H1 (cell line): ENCODE measurements around the gene TSPAN17.

Experiments used
- CEBPB ChIP-seq: IDR thresholded peaks from 2 replicates; pipeline ENCODE4 v1.6.1; 2012; ENCODE audit warnings: low read depth, low read length
- GTF2F1 ChIP-seq: IDR thresholded peaks from 2 replicates; pipeline ENCODE4 v1.6.1; 2012; ENCODE audit warnings: low read depth, low read length, improper control_type of control experiment, borderline replicate concordance
- POLR2A ChIP-seq, 2 experiments: IDR thresholded peaks; 1 replicate in 1 of 2; 2 replicates in 1 of 2; pipeline ENCODE4 v1.6.1; 2011; ENCODE audit warnings: low read depth in 2 of 2, low read length in 2 of 2, mild to moderate bottlenecking in 2 of 2; ENCODE audit errors: control extremely low read depth in 1 of 2
- TF ChIP-seq, protein P1 (sequence below), 3 experiments: IDR thresholded peaks; 1 replicate in 2 of 3; 2 replicates in 1 of 3; pipeline versions ENCODE4 v1.5.1 to v1.6.1; 2011; ENCODE audit warnings: low read length in 3 of 3, mild to moderate bottlenecking in 3 of 3, inconsistent platforms in 2 of 3, low read depth in 1 of 3, moderate library complexity in 1 of 3; ENCODE audit not compliant: insufficient read depth in 1 of 3; ENCODE audit errors: control extremely low read depth in 1 of 3

DNA sequence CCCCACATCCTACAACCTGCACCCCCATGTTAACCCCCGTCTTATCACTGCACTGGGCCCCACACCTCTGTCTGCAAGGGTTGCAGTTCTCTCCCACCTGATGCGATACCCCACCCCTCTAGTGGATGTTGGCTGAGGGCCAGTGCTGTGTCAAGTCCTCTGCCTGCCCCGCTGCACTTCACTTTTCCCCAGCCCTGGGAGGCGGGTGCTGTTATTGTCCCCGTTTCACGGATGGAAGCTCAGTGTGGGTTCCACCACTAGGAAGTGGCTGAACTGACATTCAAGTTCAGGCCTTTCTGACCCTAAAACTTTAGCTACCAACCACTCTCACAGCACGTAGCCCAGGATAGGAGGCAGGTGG is 20.4 kb upstream of the TSPAN17 start:
- TF ChIP-seq GTF2F1, result no peak
- TF ChIP-seq POLR2A (IDR thresholded peaks at IDR 0.05; ENCODE audit: control extremely low read depth in 1 of 2, low read depth in 2 of 2, low read length in 2 of 2), result no peak
- TF ChIP-seq CEBPB, result no peak
- TF ChIP-seq, protein P1, sequence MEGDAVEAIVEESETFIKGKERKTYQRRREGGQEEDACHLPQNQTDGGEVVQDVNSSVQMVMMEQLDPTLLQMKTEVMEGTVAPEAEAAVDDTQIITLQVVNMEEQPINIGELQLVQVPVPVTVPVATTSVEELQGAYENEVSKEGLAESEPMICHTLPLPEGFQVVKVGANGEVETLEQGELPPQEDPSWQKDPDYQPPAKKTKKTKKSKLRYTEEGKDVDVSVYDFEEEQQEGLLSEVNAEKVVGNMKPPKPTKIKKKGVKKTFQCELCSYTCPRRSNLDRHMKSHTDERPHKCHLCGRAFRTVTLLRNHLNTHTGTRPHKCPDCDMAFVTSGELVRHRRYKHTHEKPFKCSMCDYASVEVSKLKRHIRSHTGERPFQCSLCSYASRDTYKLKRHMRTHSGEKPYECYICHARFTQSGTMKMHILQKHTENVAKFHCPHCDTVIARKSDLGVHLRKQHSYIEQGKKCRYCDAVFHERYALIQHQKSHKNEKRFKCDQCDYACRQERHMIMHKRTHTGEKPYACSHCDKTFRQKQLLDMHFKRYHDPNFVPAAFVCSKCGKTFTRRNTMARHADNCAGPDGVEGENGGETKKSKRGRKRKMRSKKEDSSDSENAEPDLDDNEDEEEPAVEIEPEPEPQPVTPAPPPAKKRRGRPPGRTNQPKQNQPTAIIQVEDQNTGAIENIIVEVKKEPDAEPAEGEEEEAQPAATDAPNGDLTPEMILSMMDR (IDR thresholded peaks at IDR 0.05; ENCODE audit: control extremely low read depth in 1 of 3, insufficient read depth in 1 of 3, low read depth in 1 of 3, low read length in 3 of 3), result no peak
